HEK293 (cell line): ENCODE measurements around the gene EDEM1.

Source experiments
- CTCF ChIP-seq: fragments of 450-650 bp; formaldehyde crosslinking; IDR thresholded peaks from 2 replicates; pipeline ENCODE4 v1.5.1; 2016; ENCODE audit warnings: missing biosample characterization, missing genetic modification characterization
- MYNN ChIP-seq: fragments of 450-650 bp; formaldehyde crosslinking; IDR thresholded peaks from 2 replicates; pipeline ENCODE4 v1.5.1; 2016; ENCODE audit warnings: missing biosample characterization, missing genetic modification characterization, borderline replicate concordance
- REST ChIP-seq: fragments of 450-650 bp; formaldehyde crosslinking; IDR thresholded peaks from 2 replicates; pipeline ENCODE4 v1.5.1; 2016; ENCODE audit warnings: missing biosample characterization, missing genetic modification characterization
- ZBTB21 ChIP-seq: fragments of 450-650 bp; formaldehyde crosslinking; IDR thresholded peaks from 2 replicates; pipeline ENCODE4 v1.5.1; 2017; ENCODE audit warnings: missing biosample characterization, missing genetic modification characterization
- ZFP3 ChIP-seq: fragments of 450-650 bp; formaldehyde crosslinking; IDR thresholded peaks from 2 replicates; pipeline ENCODE4 v1.5.1; 2016; ENCODE audit warnings: low read depth, missing biosample characterization, missing genetic modification characterization
- ZNF701 ChIP-seq: fragments of 450-650 bp; formaldehyde crosslinking; IDR thresholded peaks from 2 replicates; pipeline ENCODE4 v1.5.1; 2016; ENCODE audit warnings: missing biosample characterization, missing genetic modification characterization
- ZNF704 ChIP-seq: fragments of 450-650 bp; formaldehyde crosslinking; IDR thresholded peaks from 2 replicates; pipeline ENCODE4 v1.5.1; 2016; ENCODE audit warnings: missing biosample characterization, missing genetic modification characterization

- TF ChIP-seq CTCF (tag by site-specific recombination) (no peak), ZBTB21 (tag by site-specific recombination) (no peak), ZNF704 (tag by site-specific recombination) (no peak), REST (tag by site-specific recombination) (no peak), MYNN (tag by site-specific recombination) (no peak), ZNF701 (tag by site-specific recombination) (no peak), ZFP3 (tag by site-specific recombination) (no peak)
These were observed 14.0 kb downstream of the EDEM1 start for GRCh38 chr3:5201536-5201935.
